Measurements from ENCODE around the gene RWDD1.

RWDD1 gene

GRCh38 chr6:116605935-116606334 is 34.6 kb downstream of the RWDD1 start:
- Histone ChIP-seq H3K9me3 (ENCODE audit: insufficient read depth, low read length) (no peaks in the 10 kb centered on the region), H3K4me2 (ENCODE audit: low read length) (no peak overlapping the region), H3K9ac (ENCODE audit: low read length) (no peak overlapping the region), H3K27ac (ENCODE audit: low read length) (no peak overlapping the region), H4K20me1 (ENCODE audit: insufficient read depth, low read length) (no peaks in the 10 kb centered on the region), H3K36me3 (replicated peaks; ENCODE audit: low read depth, low read length) (no peaks in the 10 kb centered on the region), H3K4me1 (ENCODE audit: low read length) (no peaks in the 10 kb centered on the region), H3K27me3 (ENCODE audit: low read depth, low read length) (no peaks in the 10 kb centered on the region), H2AFZ (ENCODE audit: low read depth, low read length) (no peak overlapping the region), H3K79me2 (ENCODE audit: low read length) (no peaks in the 10 kb centered on the region), H3K4me3 (ENCODE audit: low read length) (no peak overlapping the region)
- TF ChIP-seq CTCF (IDR thresholded peaks at IDR 0.05; ENCODE audit: low read depth, low read length) (no peak), EZH2phosphoT487 (IDR thresholded peaks at IDR 0.05; ENCODE audit: low read depth) (no peak)

- H3K9ac ChIP-seq (ENCODE audit: low read length): no peak overlapping the region
- H3K4me2 ChIP-seq (ENCODE audit: low read length): no peak overlapping the region
- H3K9me3 ChIP-seq (ENCODE audit: insufficient read depth, low read length): no peaks in the 10 kb centered on the region
- H2AFZ ChIP-seq (ENCODE audit: low read depth, low read length): no peak overlapping the region
- H3K36me3 ChIP-seq (replicated peaks; ENCODE audit: low read depth, low read length): no peaks in the 10 kb centered on the region
- no peaks in the 10 kb centered on the region for H3K4me1 ChIP-seq (ENCODE audit: low read length)
- no peaks in the 10 kb centered on the region for H4K20me1 ChIP-seq (ENCODE audit: insufficient read depth, low read length)
- TF ChIP-seq EZH2phosphoT487 (IDR thresholded peaks at IDR 0.05; ENCODE audit: low read depth) (no peak), CTCF (IDR thresholded peaks at IDR 0.05; ENCODE audit: low read depth, low read length) (no peak)
- H3K27ac ChIP-seq (ENCODE audit: low read length): no peak overlapping the region
- no peaks in the 10 kb centered on the region for H3K27me3 ChIP-seq (ENCODE audit: low read depth, low read length)
- no peaks in the 10 kb centered on the region for H3K79me2 ChIP-seq (ENCODE audit: low read length)
- no peak overlapping the region for H3K4me3 ChIP-seq (ENCODE audit: low read length)
These were observed 39.8 kb downstream of the RWDD1 start for GRCh38 chr6:116611056-116611455.

- H3K27me3 ChIP-seq (ENCODE audit: low read depth, low read length): 0 out of 2 replicates have a peak, but pooled peaks cover 4% of the 10 kb centered on the region
- H3K9ac ChIP-seq (ENCODE audit: low read length): peak within 1 kb of the TSS; percentile 44
- peak within 1 kb of the TSS; percentile 98 for H2AFZ ChIP-seq (ENCODE audit: low read depth, low read length)
- H3K27ac ChIP-seq (ENCODE audit: low read length): no peak within 1 kb of the TSS
- TF ChIP-seq CTCF (IDR thresholded peaks at IDR 0.05; ENCODE audit: low read depth, low read length) (no peak), EZH2phosphoT487 (IDR thresholded peaks at IDR 0.05; ENCODE audit: low read depth) (no peak)
- peaks cover 5% of the 10 kb centered on the region; the same call in 1 of the 2 replicates for H3K4me1 ChIP-seq (ENCODE audit: low read length)
- H3K9me3 ChIP-seq (ENCODE audit: insufficient read depth, low read length): no peaks in the 10 kb centered on the region
- no peaks in the 10 kb centered on the region for H4K20me1 ChIP-seq (ENCODE audit: insufficient read depth, low read length)
- H3K79me2 ChIP-seq (ENCODE audit: low read length): no peaks in the 10 kb centered on the region
- no peaks in the 10 kb centered on the region for H3K36me3 ChIP-seq (replicated peaks; ENCODE audit: low read depth, low read length)
- peak within 1 kb of the TSS; percentile 97 for H3K4me3 ChIP-seq (ENCODE audit: low read length)
- H3K4me2 ChIP-seq (ENCODE audit: low read length): peak within 1 kb of the TSS; percentile 99
These were observed 44.8 kb downstream of the RWDD1 start, which contains the start of gene RSPH4A for GRCh38 chr6:116615937-116616736. RSPH4A (plus strand) TSS chr6:116616479; CDS start chr6:116616624, 145 bp downstream.

GRCh38 chr6:116616737-116617053 is 45.4 kb downstream of the RWDD1 start:
- H3K9me3 ChIP-seq (ENCODE audit: insufficient read depth, low read length): no peaks in the 10 kb centered on the region
- 0 out of 2 replicates have a peak, but pooled peaks cover 4% of the 10 kb centered on the region for H3K27me3 ChIP-seq (ENCODE audit: low read depth, low read length)
- peak overlapping the region; percentile 99 for H3K4me2 ChIP-seq (ENCODE audit: low read length)
- no peak overlapping the region for H3K27ac ChIP-seq (ENCODE audit: low read length)
- no peak for TF ChIP-seq CTCF (IDR thresholded peaks at IDR 0.05; ENCODE audit: low read depth, low read length)
- H3K79me2 ChIP-seq (ENCODE audit: low read length): no peaks in the 10 kb centered on the region
- H3K36me3 ChIP-seq (replicated peaks; ENCODE audit: low read depth, low read length): no peaks in the 10 kb centered on the region
- peak overlapping the region; percentile 97 for H3K4me3 ChIP-seq (ENCODE audit: low read length)
- peak overlapping the region; percentile 98; the same call in 1 of the 2 replicates for H2AFZ ChIP-seq (ENCODE audit: low read depth, low read length)
- H3K4me1 ChIP-seq (ENCODE audit: low read length): peaks cover 5% of the 10 kb centered on the region; the same call in 1 of the 2 replicates
- no peaks in the 10 kb centered on the region for H4K20me1 ChIP-seq (ENCODE audit: insufficient read depth, low read length)
- H3K9ac ChIP-seq (ENCODE audit: low read length): no peak overlapping the region
